DMS 273 treated with DMSO at 0.1 percent for 48 hours (cell line): ENCODE results near the gene PLAC8.
"Not testable (repeated sequence)": the region's sequence is repeated elsewhere in the genome, so short reads cannot be mapped to it uniquely, and the experiment has no call there.

Experiments used
- DNase-seq: peaks from one replicate; lab custom pipeline; 2025; lab: John Stamatoyannopoulos, UW

The PLAC8 gene

GRCh38 chr4:83067058-83067639 is 47.4 kb downstream of the PLAC8 start:
- DNase-seq: no peak

DNA sequence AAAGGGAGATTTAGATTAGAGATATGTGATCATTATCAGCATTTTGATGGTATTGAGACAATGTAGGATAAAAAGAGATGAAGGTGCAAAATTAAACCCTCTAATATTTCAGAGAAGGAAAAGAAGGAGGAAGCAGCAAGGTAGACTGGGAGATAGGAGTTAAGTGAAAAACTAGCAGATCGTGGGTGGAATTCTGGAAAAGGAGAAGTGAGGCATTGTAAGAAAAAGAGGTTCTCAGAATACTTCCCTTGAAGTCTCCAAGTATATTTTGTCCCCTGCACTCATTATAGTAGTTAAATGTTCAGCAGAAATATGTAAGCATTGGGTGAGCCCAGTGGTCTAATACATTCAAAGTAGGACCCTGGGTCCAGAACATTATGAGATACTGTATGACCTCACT is 49.3 kb downstream of the PLAC8 start:
- DNase-seq: no peak

GRCh38 chr4:83062739-83063138 is 51.8 kb downstream of the PLAC8 start:
- DNase-seq: no peak

DNA sequence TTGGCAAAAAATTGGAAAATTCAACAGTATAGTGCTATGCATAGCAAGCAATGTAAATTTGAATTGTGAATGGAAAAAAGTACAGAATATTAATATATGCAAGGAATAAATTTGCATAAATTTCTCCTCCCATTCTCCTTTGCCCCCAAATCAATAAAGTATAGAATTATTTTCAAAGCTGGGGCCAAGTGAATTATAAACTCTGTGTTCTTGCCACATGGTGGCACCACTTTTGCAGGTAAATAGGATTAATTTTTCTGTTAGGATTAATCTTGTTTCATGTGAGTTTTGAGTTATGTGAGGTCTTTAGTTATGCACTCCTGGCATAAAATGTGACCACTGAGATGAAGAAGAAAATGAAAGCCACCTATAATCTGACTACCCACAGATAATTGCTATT is 59.6 kb downstream of the PLAC8 start:
- no peak for DNase-seq

DNA sequence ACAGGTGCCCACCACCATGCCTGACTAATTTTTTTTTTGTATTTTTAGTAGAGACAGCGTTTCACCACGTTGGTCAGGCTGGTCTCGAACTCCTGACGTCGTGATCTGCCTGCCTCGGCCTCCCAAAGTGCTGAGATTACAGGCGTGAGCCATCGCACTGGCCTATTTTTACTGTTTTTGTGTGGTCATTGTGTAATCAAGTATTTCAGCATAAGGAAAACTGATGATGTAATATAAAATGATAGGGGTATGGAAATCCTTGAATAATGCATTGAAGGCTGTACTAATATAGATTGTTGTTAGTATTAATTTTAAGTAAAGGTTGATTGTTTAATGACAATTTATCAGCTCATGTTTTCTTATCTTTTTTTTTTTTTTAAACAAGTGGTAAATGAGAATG is 65.7 kb downstream of the PLAC8 start:
- not testable (repeated sequence) for DNase-seq

- DNase-seq: no peak
Measured at GRCh38 chr4:83046693-83047473, 67.6 kb downstream of the PLAC8 start.

GRCh38 chr4:83043801-83044407 is 70.6 kb downstream of the PLAC8 start:
- no peak for DNase-seq

GRCh38 chr4:83043157-83043556 is 71.4 kb downstream of the PLAC8 start:
- DNase-seq: not testable (repeated sequence)

- no peak for DNase-seq
Measured at GRCh38 chr4:83040269-83040668, 74.3 kb downstream of the PLAC8 start.
